EH (cell line): ENCODE data around the gene AP3S1.

ENCODE experiments used
- DNase-seq: peaks from one replicate; pipeline ENCODE4 v3.0.0-alpha.2; 2015; ENCODE audit warnings: low read depth

The AP3S1 gene

DNA sequence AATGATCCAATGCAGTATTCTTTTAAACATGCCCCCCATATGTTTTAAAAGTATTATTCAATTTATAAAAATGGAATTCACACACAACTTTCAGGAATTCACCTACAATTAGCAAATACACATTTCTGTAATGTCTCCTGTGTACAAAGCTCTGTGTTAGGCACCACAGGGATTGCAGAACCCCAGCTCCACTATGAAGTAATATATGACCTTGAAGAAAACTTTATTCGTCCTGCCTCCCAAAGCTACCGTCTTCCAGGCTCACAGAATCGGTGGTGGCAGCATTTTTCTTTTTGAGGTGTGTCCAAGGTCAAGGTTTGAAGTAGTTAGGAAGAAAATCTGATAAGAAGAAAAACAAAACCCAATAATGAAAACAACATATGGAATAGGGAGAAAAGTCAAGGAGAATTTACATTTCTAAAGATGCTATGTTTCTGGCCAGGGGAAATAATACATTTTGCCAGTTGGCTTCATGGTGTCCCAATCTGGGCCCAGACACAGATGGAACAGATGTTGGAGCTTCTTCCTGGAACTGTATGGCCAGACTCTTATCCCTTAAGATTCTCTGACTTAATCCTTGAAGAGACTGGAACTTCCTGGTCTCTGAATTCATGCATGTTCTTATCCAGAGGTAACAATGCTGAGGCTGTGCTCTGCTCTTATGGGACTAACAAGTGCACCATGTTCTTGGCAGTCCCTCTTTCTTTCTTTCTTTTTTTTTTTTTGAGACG, 98.5 kb downstream of the AP3S1 start:
- DNase-seq = no peak

DNA sequence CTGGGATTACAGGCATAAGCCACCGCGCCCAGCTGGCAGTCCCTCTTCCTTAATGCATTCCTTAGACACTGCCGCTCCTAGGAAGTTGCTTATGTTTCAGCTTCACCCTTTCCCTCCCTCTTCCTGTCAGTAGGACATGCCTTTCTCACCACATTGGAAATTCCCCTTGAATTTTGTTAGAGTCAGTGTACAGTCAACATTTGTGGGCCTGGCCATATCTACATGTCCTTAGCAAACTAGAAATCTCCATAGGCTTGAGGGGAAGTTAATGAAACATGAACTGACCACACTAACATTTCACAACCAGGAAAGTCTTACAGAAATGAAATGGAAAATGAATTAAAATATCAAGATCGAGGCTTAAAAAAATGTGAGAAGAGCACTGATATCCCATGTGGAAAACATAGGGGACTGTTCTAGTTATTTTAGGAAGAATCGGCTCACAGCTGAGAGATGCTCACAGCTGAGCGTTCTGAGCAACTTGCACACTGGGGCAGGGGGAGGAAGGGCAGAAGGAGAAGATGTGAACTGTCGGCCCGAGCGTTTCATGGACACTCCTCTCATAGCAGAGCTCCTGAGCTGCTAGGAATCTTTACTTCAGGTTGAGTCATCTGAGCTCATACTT, 99.4 kb downstream of the AP3S1 start:
- DNase-seq = peak; percentile 98

DNA sequence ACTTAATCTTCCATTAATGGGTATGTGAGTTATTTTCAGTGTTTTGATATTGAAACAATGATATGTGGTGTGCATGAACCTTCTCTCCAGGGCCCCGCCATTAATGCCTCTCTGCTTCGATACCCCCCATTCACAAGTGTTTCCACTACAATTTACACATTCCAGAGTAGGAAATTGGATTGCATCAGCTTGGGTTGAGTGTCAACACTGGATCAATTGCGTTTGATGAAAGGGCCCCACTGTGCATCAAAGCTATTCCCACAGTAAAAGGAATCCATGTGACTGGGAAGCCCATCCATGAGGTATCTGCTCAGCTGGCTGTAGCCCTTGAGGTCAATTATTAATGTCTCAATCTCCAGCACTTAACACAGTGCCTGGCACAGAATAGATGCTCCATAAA, 102.8 kb downstream of the AP3S1 start:
- DNase-seq = no peak

DNA sequence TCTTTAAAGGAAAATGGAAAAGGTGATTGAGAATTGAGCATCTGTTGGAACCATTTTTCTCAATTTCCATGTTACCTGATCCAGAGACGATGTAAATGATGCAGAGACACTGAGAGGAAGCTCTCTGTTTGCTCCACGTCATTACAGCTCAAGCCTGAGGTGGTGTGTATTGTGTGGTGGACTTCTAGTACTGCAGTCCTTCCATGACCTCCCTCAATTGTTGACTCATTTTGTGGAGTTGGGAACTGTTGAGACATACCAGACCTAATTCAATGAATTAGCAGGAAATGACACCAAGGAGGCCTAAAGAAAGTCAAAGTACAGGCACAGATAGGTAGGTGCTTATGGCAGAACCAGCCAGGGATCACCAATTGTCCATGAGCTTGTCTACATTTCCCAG, 104.9 kb downstream of the AP3S1 start:
- peak; percentile 30 for DNase-seq

DNA sequence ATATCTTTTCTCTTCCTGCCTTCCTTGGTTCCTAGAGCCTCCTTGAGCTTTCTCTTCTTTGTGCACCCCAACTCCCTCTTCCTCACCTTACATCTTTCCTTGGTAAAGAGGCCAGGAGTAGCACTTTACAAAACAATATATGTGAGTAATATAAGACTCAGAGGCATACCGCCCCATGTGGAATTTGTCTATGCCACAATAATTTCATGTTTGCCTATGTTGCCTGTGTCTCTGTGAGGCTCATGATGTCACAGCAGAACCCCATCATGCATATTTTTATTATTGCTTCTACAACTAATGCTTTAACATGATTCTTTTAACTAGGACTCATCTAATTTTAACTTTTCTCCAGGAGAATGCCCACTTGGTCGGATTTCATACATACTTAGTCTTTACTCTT, 105.5 kb downstream of the AP3S1 start:
- DNase-seq = peak; percentile 37

DNA sequence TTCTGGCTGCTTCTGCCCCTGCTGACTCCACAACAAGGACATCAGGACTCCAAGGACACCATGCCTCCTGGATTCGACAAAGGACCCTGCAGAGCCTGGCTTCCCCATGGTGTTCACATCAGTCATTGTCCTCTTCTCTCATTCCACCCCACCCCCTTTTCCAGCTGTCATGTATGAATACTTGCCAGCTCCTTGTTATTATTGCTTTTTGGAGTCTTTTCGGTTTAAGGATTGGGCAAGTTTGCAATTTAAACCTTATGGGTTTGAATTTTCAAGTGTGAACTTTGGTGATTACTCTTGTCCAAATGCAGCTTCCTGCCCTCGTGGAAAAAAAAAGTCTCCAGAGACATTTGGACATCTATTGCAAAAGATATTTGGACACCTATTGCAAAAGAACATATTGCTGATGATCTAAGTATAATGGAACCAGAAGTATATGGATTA, 106.4 kb downstream of the AP3S1 start:
- peak; percentile 11 for DNase-seq

DNA sequence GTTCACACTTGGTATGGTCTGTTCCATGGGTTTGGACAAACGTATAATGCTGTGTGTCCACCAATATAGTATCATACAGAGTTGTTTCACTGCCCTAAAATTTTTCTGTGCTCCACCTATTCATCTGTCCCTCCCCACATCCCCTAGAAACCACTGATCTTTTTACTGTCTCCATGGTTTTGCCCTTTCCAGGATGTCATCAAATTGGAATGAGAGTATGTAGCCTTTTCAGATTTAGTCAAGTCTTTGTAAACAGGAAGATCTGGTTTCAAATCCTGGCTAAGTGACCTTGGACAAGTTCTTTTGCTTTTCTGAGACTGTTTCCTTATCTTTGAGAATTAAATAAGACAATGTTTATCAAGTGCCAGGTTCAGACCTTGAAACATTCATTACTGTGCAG, 107.4 kb downstream of the AP3S1 start:
- DNase-seq = peak; percentile 52

DNA sequence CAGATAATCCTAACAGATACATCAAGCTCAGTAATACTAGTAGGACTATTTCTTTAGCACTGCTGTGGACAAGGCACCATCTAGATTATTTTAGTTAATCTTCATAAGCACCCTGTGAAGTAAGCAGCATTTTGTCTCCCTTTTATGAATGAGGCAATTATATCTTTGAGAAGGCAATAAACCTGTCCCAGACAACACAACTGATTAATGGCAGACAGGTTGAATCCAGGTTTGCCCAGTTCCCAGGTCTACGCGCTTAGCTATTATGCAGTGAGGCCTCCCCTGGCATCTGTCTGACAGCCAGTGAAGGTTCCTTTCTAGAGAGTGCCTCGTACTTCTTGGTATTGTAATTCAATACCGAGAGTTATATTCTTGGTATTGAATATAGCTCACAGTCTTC, 110.9 kb downstream of the AP3S1 start:
- DNase-seq = no peak

DNA sequence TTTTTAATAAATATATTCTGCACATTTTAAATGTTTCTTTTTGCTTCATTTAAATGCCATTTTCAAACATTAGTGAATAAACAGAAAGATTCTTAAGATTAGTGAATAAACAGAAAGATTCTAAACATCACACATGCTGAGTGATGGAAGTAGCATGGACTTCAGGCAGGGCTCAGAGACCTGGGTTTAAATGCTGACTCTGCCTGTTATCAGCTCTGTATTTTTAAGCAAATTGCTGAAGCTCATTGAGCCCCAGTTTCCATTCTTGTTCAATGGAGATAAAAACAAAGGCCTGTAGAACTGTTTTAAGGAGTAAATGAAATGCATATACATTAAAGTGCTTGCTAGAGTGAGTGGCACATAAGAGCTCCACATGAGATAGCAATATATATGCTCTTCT, 112.4 kb downstream of the AP3S1 start:
- no peak for DNase-seq

DNA sequence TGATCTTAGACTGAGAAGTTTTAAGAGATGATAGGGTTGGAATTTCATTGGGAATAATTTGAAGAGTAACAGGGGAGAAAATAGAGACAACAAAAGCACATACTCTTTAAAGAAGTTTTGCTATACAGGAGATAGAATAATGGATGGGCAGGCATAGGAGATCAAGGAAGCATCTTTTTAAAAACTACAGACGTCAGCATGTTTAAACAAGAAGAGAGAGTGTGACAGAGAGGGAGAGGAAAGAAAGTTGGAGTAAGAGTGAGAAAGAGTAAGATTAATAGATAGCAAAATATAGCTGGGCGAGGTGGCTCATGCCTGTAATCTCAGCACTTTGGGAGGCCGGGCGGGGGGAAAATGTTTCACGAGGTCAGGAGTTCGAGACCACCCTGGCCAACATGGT, 115.2 kb downstream of the AP3S1 start:
- DNase-seq = no peak

DNA sequence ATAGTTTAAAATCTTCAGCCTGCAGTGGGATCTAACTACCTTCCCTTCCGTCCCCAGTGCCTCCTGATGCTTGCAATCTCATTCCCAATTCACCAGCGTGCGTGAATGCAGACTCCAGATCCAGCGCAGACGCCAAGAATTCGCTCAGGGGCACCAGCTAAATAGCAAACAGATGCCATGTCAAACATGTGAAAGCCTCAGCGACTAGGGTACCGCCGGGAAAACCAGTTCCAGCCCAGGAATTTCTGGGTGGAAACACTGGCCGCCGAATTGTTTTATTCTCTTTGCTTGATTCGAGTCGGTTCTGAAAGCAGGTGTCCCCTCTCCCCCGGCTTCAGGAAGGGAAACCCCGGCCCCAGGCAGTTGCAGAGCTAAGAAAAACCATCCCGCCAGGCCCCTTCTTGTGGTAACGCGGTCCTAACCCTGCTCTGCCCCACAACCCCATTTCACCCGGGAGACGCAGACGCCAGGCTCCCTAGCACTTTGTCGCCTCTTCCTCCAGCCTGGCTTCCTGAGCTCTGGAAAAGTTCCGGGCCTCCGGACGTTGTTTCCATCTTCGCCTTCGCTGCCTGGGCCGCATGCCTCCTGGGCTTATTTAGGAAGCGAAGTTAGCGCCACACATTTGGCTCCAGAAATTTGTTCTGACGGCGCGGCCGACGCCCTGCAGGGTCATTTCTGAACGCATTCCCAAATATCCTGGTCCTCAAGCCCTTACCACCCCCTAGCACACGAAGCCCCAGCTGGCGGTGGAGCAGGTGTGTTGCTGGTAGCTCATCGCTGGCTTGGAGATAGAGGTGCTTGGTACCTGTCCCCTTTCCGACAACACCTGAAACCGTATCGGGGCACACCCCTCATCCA, 119.9 kb downstream of the AP3S1 start:
- DNase-seq = peak; percentile 78

DNA sequence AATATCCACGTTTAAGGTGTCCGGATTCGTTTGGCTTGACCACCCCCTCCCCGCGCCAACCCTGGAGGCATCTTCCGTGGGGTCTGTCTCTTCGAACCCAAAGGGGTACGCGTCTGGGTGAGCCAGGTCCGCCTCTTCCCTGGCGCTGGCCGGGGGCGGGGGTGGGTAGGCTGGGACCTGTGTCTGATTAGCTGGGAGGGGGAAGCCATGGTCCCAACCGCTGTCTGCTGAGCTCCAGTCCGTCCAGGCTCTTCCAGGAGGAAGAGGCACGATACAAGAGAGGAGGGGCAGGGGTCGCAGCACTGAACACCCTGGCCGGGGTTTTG, 120.5 kb downstream of the AP3S1 start, which contains the start of gene LVRN:
TSS of gene LVRN (plus strand) at position 237 of the 326 bp plus-strand sequence. CDS start 143 bp downstream, outside the sequence.
- no peak for DNase-seq

DNA sequence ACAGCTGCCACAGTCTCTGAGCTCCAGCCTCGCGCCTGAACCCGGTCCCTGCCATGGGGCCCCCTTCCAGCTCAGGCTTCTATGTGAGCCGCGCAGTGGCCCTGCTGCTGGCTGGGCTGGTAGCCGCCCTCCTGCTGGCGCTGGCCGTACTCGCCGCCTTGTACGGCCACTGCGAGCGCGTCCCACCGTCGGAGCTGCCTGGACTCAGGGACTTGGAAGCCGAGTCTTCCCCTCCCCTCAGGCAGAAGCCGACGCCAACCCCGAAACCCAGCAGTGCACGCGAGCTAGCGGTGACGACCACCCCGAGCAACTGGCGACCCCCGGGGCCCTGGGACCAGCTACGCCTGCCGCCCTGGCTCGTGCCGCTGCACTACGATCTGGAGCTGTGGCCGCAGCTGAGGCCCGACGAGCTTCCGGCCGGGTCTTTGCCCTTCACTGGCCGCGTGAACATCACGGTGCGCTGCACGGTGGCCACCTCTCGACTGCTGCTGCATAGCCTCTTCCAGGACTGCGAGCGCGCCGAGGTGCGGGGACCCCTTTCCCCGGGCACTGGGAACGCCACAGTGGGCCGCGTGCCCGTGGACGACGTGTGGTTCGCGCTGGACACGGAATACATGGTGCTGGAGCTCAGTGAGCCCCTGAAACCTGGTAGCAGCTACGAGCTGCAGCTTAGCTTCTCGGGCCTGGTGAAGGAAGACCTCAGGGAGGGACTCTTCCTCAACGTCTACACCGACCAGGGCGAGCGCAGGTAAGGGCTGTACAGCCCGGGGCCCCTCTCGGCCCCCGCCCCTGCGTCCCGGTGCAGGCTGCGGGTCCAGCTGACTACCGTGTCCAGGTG, 121.0 kb downstream of the AP3S1 start:
- no peak for DNase-seq

DNA sequence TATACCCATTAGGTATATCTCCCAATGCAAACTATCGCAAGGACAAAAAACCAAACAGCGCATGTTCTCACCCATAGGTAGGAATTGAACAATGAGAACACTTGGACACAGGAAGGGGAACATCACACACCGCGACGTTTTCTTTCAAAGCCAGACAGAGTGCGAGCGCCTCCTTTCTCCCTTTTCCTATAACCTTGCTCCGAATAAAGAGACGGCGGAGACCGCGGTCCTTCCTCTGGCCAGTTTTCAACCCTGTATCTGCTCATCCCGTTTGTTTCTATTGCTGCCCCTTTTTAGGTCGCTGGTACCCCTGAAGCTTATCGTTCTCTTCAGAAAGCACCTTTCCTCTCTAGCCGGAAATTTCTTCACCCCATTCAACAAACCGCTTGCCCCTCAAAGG, 121.8 kb downstream of the AP3S1 start:
- DNase-seq = no peak
